ENCODE results near the gene MAPKAPK2.
A peak's percentile ranks its signal among the peaks of the same experiment; 100 is the strongest.
"Not testable (repeated sequence)": the region's sequence is repeated elsewhere in the genome, so short reads cannot be mapped to it uniquely, and the experiment has no call there.

MAPKAPK2 gene

DNA sequence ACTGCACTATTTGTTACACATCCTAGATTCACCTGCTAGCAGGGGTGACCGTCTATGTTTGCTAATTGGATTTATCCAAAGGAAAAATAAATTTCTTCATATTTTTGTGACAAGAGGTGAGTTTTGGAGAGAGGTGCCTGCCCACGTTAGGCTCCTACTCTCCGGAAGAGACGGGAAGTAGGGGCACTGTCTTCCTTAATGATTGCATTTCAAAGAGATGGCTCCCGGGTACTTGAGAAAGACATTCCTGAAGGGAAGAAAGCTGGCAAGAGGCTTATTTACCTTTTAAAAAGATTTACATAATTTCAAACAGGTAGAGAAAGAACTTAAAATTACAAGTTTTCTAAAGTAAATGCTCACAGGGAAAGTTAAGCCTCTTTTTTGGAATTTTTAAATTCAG lies 67.2 kb downstream of the MAPKAPK2 start:
- no peak for DNase-seq

DNA sequence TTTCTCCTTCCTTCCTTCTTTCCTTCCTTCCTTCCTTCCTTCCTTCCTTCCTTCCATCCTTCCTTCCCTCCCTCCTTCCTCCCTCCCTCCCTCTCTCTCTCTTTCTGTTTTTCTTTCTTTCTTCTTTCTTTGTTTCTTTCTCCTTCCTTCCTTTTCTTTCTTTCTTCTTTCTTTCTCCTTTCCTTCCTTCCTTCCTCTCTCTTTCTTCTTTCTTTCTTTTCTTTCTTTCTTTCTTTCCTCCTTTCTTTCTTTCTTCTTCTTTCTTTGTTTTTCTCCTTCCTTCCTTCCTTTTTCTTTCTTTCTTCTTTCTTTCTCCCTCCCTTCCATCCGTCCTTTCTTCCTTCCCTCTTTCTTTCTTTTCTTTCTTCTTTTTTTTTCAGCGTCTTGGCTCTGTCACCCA lies 67.8 kb downstream of the MAPKAPK2 start:
- DNase-seq: no peak

DNA sequence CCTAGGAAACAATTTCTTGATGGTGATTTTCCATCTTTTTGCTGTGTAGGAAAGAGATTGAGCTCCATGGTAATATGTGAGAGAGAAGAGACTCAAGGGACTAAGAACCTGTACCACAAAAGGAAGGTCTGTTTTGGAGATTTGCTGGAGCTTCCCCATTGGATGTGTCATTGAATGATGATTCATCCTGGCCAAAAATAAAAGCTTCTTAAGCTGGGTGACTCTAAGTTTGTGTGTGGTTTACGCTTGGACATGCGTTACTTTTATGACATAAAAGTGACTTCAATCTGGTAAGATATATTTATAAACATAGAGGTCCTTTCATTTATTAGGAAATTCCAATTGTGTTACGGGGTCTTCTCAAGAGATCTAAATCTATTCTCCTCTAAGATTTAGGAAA lies 68.4 kb downstream of the MAPKAPK2 start:
- no peak for DNase-seq

DNA sequence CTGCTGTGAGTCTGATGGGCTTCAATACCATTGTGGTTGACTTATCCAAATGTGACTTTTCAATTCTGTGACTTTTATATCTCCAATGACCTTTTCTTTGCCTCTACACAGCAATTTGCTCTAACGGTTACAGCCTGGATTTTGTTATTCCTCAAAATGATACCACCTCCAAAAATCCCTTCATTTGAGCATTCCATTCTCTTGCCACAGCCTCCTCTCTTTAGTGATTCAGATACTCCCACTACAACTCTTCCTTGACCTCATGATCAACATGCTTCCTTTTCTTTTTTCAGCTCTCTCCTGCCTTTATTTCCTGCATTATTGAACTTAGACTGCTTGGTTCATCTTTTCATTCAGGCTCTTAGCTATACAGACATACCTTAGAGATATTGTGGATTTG lies 69.3 kb downstream of the MAPKAPK2 start:
- no peak for DNase-seq

DNA sequence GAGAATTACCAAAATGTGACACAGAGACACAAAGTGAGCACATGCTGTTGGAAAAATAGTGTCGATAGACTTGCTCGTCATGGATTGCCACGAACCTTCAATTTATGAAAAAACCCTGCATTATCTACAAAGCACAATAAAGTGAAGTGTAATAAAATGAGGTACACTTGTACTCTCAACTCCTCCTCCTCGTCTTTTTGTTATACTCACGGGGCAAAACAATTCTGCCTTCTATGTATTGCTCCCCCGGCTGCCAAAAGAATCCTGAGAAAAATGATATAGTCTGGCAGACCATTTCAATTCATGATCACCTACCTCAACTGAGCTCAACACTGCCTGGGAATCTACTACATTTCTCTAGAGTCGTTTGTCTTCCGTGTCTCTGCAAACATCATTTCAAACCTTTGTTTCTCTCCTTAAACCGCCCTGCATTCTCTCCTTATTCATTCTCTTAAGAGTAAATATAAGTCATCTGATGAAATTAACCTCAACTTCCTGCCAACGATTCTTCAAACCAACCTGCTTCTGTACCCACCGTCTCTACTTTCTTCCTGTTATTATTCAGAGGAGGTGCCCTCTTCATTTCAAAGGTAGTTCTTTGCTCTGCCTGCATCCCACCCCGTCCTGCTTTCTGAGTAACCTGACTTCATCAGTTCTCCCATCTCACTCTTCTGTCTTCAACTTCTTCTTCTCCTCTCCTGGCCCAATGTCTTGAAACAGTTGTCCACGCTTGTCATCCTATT lies 73.0 kb downstream of the MAPKAPK2 start:
- no peak for DNase-seq

DNA sequence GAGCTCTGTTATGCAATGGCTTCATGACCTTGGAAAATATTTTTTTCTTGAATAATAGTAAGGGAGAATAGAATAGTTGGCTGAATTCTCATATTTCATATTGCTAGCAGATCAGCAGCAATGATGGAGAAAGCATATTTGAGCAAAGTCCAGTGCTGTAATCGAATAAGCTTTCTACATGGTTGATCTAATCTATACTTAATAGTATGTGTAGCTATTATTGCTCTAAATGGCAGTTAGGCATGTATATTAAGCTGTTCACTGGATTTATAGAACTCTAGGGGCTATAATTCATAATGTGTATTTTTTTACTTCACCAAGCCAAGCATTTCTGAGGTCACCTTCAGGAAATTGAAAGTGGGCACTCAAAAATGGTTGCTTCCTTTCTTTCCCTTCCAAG lies 75.9 kb downstream of the MAPKAPK2 start:
- no peak for DNase-seq

DNA sequence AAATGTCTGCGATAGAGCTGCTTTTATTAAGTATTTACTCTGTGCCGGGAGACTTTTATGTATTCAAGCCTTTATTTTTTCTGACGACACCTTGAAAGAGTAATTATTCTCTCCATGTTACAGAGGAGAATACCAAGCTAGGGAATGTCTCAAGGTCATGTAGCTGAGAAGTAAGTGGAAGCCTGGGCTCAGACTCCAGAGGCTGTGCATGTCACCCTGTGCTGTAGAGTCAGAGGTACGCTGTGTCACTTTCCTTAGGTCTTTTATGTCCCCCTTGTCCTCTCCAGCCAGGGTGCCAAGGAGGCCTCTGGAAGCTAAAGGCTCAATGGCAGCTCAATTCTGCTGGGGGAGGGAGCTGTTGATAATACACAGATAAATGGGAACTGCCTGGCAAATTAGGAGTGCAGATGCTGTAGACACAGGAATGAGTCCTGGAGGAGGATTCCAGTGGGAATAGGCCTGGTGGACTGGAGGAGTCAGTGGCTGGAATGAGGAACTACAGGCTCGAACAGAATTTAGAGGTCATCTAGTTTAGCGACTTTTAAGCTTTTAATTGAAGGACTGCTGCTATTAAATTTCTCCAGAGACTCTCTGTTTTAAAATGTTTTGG lies 76.6 kb downstream of the MAPKAPK2 start:
- DNase-seq: no peak

DNA sequence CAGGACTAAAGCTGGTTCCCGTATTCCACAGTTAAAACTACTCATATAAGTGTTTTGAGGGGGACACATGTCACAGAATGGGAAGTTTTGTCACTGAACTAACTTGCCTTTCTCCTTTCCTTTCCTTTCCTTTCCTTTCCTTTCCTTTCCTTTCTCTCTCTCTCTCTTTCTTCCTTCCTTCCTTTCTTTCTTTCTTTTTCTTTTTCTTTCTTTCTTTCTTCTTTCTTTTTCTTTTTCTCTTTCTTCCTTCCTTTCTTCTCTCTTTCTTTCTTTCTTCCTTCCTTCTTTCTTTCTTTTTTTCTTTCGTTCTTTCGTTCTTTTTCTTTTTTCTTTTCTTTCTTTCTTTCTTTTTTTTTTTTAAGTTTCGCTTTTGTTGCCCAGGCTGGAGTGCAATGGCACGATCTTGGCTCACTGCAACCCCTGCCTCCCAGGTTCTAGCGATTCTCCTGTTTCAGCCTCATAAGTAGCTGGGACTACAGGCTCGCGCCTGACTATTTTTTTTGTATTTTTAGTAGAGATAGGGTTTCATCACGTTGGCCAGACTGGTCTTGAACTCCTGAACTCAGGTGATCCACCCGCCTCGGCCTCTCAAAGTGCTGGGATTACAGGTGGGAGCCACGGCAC lies 78.1 kb downstream of the MAPKAPK2 start:
- DNase-seq: not testable (repeated sequence)

DNA sequence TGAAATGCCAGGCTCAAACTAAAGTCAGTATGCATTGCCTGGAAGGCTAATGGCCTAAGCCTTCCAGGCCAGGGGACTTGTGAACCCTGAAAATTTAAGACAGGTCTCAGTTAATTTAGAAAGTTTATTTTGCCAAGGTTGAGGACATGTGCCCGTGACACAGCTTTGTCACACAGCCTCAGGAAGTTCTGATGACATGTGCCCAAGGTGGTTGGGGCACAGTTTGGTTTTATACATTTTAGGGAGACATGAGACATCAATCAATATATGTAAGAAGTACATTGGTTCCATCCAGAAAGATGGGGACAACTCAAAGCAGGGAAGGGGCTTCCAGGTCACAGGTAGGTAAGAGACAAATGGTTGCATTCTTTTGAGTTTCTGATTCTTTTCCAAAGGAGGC lies 81.1 kb downstream of the MAPKAPK2 start:
- DNase-seq: not testable (repeated sequence)

DNA sequence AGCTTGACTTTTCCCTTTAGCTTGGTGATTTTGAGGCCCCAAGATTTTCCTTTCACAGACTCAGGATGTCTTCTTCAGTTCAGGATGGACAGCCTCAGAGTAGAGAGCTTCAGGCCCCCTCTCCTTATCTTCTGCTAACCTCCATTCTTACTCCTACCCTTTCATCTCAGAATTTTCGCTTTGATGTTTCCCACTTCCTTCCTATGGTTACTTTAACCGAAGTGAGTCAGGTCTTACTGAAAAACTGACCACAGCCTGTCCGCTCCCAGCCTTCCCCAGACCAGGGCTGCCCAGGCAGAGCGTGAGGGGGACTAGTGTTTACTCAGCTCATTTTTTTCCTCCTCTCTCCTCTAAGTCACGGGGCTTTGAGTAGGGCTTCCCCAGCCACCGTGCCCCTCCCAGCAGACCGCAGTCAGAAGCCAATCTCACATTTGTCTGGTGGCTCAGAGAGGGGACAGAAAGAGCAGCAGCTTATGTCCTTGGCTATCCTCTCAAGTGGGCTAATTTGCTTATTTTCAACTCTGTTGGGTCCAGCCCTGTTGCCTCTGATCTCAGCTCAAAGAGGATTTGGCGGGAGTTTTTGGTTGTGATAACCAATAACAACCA lies 81.6 kb downstream of the MAPKAPK2 start:
- no peak for DNase-seq

DNA sequence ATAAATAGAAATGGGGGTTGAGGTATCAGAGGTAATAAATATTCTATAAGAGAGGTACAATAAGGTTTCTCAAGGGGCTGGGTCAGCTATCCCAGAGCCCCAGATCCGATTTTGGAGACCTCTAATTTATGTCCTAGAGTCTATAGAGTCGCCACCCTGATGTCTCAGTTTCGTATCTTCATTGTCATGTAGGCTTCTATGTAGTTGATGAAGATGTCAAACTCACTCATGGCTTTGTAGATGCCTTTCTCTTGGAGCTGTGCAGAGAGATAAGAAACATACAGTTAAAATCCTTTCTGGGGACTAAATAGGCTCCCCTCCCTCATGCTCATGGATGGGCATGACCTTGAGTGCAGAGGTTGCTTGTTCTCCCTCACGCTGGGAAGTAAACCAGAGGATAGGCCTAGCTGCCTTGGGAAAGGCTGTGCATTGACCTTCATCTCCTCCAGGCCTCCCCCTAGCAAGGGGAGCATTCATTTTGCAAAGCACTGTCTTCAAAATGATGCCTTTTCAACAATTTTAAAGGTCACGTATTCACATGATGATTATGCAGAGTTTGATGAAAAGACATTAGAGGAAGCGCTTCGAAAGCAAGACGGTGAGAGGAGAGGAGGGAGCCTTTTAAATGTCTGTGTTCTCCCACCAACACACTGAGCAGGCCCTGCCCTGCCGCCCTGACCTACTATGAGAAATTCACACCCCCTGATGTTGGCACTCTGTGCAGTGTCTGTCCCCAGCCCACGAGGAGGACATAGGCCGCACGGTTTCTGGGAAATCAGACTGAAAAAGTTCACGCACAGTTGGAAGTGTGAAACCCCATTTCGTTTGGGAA lies 84.0 kb downstream of the MAPKAPK2 start:
- DNase-seq: no peak

DNA sequence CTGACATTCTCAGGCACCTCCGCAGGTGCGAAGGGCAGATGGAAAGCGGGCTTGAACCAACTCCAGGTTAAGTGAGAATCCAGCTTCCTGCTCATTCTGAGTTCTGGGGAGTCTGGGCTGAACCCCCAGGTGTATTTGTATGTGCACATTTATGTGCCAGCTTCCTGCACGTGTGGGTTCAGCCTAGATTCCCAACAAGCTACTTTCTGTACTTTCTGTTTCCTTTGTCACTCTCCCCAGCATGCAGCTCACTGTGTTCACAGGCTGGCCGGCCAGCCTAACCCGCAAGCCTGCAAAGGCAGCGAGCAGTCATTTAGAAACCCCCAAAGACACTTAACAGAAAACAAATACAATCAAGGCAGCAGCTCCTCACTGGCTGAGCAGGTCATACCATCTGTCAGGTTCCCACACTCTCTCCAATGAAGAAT lies 84.6 kb downstream of the MAPKAPK2 start:
- no peak for DNase-seq

DNA sequence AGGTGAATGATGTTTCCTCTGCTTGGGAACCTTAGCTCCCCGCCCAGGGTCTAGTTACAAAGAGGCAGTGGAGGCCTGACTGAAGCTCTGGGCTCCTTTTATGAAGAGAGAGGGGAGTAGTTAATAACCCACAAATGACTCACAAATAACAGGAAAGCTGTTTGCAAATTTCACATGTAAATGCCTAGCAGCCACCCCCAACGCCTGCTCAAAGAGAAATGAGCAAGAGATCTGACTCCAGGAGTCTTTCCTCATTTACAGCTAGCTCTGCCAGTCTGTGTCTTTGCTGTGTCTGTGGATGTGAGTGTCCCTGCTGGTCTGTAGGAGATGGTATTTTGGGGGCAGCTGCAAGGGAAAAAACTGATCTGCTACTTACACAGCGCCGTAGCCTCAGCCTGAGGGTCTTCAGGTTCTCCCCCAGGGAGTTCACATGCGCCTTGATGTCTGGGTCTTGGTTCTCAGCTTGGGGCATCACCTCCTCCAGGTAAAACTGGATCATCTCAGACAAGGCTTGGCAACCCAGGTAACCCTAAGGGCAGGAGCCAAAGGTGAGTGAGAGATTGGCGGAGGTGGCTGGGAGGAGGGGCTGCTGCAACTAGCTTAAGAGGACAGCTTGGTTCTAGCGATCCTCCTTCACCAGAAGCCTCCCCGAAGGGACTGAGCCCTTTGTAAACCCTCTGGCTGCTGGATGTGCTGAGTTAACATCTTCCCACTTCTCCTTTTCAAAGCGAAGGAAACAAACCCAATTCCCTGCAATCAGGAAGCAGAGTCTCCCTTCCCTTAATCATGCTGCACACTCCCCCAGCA lies 86.0 kb downstream of the MAPKAPK2 start, which contains the start of gene IL19:
Gene IL19, plus strand, starts transcription at position 243 of the 807 bp plus-strand sequence. CDS start 65,890 bp downstream, outside the sequence.
- DNase-seq: peak; percentile 55

DNA sequence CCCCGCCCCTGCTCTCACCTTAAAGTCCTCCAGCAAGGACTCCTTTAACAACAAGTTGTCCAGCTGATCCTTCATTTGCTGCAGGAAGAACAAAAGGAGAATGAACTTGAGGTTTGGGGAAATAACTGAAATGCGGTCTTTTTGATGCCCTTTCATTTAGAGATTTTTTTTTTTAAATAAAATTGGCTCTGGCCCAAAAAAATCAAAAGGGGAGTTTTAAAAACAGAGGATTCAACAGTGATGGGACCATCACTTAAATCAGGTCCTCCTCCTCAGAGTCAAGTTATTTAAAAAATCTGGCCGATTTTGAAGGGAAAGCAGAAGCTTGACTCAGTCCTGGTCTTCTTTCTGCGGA lies 86.6 kb downstream of the MAPKAPK2 start:
- no peak for DNase-seq

DNA sequence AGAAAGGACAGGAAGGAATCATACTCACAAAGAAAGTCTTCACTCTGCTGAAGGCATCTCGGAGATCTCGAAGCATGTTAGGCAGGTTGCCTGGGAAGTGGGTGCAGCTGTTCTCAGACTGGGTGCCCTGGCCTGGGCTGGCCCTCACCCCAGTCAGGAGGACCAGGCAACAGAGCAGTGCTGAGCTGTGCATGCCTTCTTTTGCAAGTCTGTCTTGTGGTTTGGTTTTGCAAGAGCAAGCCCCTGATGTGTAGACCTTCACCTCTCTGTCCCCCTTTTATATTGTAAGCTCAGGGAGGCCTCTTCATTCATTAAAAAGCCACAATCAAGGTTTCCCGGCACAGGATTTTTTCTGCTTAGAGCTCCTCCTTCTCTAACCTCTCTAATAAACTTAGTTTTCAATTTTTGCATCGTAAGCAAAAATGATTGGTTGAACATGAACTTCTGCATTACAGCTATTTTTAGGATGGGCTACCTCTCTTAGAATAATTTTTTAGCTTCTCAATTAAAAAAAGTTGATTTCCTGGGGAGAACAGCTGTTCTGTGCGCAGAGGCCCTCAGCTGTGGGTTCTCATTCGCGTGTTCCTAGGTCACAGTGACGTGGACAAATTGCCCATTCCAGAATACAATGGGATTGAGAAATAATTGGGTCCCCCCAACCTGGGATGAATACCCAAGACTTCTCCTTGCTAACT lies 87.7 kb downstream of the MAPKAPK2 start, which contains the start of gene IL10:
Gene IL10, minus strand, starts transcription at position 252 of the 695 bp plus-strand sequence. Its CDS starts 59 bp downstream, at position 193.
- DNase-seq: no peak

DNA sequence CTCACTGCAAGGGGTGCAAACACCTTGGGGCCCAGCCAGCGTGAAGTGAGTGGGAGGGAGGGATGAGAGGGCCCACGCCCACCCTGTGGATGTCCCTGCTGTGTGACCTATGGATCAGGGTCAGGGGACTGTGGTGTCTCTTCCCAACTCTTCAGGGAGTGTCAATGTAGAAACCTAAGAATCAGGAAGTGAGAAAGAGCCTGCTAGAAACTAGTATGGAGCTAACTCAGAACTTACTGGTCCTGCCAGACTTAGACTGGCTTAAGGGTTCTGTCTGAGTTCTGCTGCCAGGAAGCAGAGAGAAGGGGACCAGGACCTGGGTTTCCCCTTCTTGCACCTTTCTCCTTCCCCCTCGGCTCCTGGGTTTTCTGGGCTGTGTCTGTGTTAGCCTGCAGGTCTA lies 89.4 kb downstream of the MAPKAPK2 start:
- no peak for DNase-seq

DNA sequence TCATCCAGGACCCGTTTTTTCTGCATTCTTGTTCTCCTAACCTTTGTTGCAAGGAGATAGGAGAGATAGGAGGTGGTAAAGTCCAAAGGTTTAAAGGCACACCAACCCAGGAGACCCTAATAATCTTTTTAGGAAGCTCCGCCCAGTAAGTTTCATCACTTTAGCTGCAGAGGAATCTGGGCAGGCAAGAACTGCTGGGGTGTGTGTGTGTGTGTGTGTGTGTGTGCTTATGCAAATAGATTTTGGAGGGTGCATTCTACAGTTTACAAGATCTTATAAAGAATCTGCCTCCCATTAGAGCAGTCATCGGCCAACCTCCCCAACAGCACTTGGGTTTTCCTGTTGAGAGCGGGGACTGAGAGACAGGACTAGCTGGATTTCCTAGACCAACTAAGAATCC lies 91.5 kb downstream of the MAPKAPK2 start:
- DNase-seq: no peak

DNA sequence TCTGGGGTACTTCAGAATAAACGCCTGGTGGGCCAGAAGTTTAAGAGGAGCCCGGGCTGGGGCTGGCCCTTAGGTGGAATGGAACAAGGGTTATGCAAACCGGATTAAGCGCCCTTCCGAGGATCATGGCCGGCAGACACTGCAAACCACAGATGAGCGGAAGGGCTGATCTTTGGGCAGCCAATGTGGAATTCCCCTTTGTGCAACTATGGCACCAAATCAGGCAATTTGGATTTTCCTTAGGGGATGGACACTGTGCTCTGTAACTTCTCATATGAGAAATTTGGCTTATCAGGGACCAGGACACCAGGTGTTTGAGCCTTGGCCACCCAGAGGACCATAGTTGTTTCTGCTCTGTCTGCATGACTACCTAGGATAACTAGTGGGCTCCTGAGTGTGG lies 93.3 kb downstream of the MAPKAPK2 start:
- DNase-seq: no peak

DNA sequence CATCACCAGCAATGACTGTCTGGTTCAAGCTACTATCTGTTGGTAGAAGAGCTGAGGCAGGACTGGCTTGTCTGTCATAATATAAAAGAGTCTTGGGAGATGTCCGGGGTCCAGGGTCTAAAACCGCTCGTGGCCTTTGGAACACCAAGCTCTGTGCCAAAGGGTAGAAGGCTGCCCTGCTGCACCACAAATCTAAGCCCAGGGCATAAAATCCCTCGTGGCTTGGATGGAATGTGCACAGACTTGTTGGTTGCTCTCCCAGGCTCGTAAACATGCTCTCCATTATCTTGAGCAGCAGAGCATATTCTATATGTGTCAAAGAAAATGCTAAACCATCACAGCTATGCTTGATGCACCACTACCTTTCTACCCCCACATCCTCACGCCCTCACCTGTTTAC lies 94.2 kb downstream of the MAPKAPK2 start:
- not testable (repeated sequence) for DNase-seq

DNA sequence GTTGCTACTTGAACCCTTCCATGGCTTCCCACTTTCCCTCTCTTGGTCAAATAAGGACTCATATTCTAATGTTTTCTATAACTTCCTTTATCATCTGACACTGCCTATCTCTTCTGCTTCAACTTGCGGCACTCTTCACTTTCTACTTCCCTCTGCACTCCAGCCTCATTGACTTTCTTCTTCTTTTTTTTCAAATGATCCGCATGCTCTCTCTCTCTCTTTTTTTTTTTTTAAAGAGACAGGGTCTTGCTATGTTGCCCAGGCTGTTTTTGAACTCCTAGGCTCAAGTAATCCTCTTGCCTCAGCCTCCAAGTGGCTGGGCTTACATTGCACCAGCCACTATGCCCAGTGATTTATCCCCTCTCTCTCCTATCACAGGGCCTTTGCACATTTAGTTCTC lies 94.9 kb downstream of the MAPKAPK2 start:
- no peak for DNase-seq

DNA sequence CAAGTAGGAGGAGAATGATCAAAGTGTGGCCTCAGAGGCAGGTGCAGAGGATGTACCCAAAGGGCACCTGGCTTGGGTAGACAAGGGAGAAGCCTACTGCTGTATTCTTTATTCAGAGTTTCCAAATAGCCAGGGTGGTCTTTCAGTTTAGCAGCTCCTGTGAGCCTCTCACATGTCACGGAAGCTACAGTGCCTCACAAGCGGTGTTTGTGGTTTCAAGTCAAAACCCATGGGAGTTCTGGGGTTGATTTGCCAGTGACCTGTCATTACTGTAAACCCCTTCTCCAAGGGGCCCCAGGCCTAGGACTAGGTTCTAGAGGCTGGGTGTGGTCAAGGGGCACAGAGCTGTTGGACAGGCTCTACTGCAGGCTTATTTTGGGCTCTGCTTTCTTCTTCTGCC lies 97.7 kb downstream of the MAPKAPK2 start:
- no peak for DNase-seq

Data from NCI-H526 treated with DMSO at 0.1 percent for 48 hours (cell line).